HepG2 (cell line): Measurements from ENCODE around the gene FAM32A. TPM values are rescaled to one million over a fixed set of nuclear protein-coding genes. Genes with fewer than 3 reads are reported as not detected.

Experiments
- AGO2 ChIP-seq: fragments of 200-400 bp; formaldehyde crosslinking; optimal IDR thresholded peaks from 2 replicates; pipeline ENCODE3; 2017; ENCODE audit warnings: mild to moderate bottlenecking, low read depth, low read length, moderate library complexity
- GPN1 ChIP-seq: sonication (generic); formaldehyde crosslinking; IDR thresholded peaks from 2 replicates; pipeline ENCODE4 v1.5.1; 2020; ENCODE audit warnings: missing genetic modification reagents, borderline replicate concordance
- GTF3A ChIP-seq: sonication (generic); formaldehyde crosslinking; conservative IDR thresholded peaks from 2 replicates; pipeline ENCODE4 v1.4.0; 2020; ENCODE audit warnings: mild to moderate bottlenecking, missing genetic modification reagents
- HOXD1 ChIP-seq: sonication (generic); formaldehyde crosslinking; IDR thresholded peaks from 2 replicates; pipeline ENCODE4 v1.5.0; 2020; ENCODE audit warnings: missing genetic modification reagents
- JUND ChIP-seq: sonication (generic); formaldehyde crosslinking; IDR thresholded peaks from 2 replicates; pipeline ENCODE4 v1.8.0; 2022; ENCODE audit warnings: mild to moderate bottlenecking, missing genetic modification reagents
- KMT2A ChIP-seq: sonication (generic); formaldehyde crosslinking; IDR thresholded peaks from 2 replicates; pipeline ENCODE4 v1.4.0; 2020; ENCODE audit warnings: missing genetic modification reagents
- MTA1 ChIP-seq: sonication (generic); formaldehyde crosslinking; IDR thresholded peaks from 2 replicates; pipeline ENCODE4 v1.4.0; 2020; ENCODE audit warnings: missing genetic modification reagents, mild to moderate bottlenecking, borderline replicate concordance
- MTERF4 ChIP-seq: sonication (generic); formaldehyde crosslinking; IDR thresholded peaks from 2 replicates; pipeline ENCODE4 v1.8.0; 2023; ENCODE audit warnings: mild to moderate bottlenecking, missing genetic modification reagents
- NR2F1 ChIP-seq, 2 experiments: fragments of 450-650 bp in 1 of 2; formaldehyde crosslinking in 1 of 2; IDR thresholded peaks; 2 replicates each; pipeline versions ENCODE4 v1.5.0 to v1.6.1; 2016 to 2020; ENCODE audit warnings: mild to moderate bottlenecking in 1 of 2, missing compliant biosample characterization in 1 of 2, missing genetic modification reagents in 1 of 2, moderate library complexity in 1 of 2
- PHF5A ChIP-seq: IDR thresholded peaks from one replicate; pipeline ENCODE4 v1.6.1; 2018; ENCODE audit warnings: low read depth, missing genetic modification reagents; ENCODE audit not compliant: unreplicated experiment
- PTBP1 ChIP-seq: fragments of 200-400 bp; formaldehyde crosslinking; IDR thresholded peaks from 2 replicates; pipeline ENCODE4 v1.6.1; 2018; ENCODE audit warnings: low read length, low read depth; ENCODE audit not compliant: poor library complexity, severe bottlenecking
- RXRA ChIP-seq: sonication (generic); formaldehyde crosslinking; IDR thresholded peaks from 2 replicates; pipeline ENCODE4 v1.5.1; 2020; ENCODE audit warnings: missing genetic modification reagents
- SP140L ChIP-seq: sonication (generic); formaldehyde crosslinking; IDR thresholded peaks from 2 replicates; pipeline ENCODE4 v1.4.0; 2020; ENCODE audit warnings: missing genetic modification reagents, borderline replicate concordance
- TFDP1 ChIP-seq: IDR thresholded peaks from 2 replicates; pipeline ENCODE4 v1.6.1; 2016; ENCODE audit warnings: missing compliant biosample characterization, missing genetic modification reagents, borderline replicate concordance
- YEATS2 ChIP-seq: sonication (generic); formaldehyde crosslinking; IDR thresholded peaks from 2 replicates; pipeline ENCODE4 v1.4.0; 2020; ENCODE audit warnings: missing genetic modification reagents, borderline replicate concordance
- ZBTB44 ChIP-seq: sonication (generic); formaldehyde crosslinking; IDR thresholded peaks from 2 replicates; pipeline ENCODE4 v1.4.0; 2020; ENCODE audit warnings: missing genetic modification reagents
- ZFP1 ChIP-seq: IDR thresholded peaks from 2 replicates; pipeline ENCODE4 v1.6.1; 2016
- ZNF354B ChIP-seq: sonication (generic); formaldehyde crosslinking; IDR thresholded peaks from 2 replicates; pipeline ENCODE4 v1.8.0; 2022; ENCODE audit warnings: mild to moderate bottlenecking, missing genetic modification reagents
- ZNF451 ChIP-seq: sonication (generic); formaldehyde crosslinking; IDR thresholded peaks from 2 replicates; pipeline ENCODE4 v1.5.0; 2020; ENCODE audit warnings: mild to moderate bottlenecking, missing genetic modification reagents
- ZNF468 ChIP-seq: sonication (generic); formaldehyde crosslinking; IDR thresholded peaks from 2 replicates; pipeline ENCODE4 v1.8.0; 2022; ENCODE audit warnings: mild to moderate bottlenecking, moderate library complexity, missing genetic modification reagents
- ZNF691 ChIP-seq: sonication (generic); formaldehyde crosslinking; IDR thresholded peaks from 2 replicates; pipeline ENCODE4 v1.4.0; 2020; ENCODE audit warnings: missing genetic modification reagents, low read depth, mild to moderate bottlenecking, borderline replicate concordance
- ZNF75D ChIP-seq: sonication (generic); formaldehyde crosslinking; IDR thresholded peaks from 2 replicates; pipeline ENCODE4 v1.8.1; 2023; ENCODE audit warnings: missing genetic modification reagents, mild to moderate bottlenecking, borderline replicate concordance
- ZNF761 ChIP-seq: sonication (generic); formaldehyde crosslinking; conservative IDR thresholded peaks from 2 replicates; pipeline ENCODE4 v1.4.0; 2020; ENCODE audit warnings: mild to moderate bottlenecking, missing genetic modification reagents
- ZSCAN25 ChIP-seq: sonication (generic); formaldehyde crosslinking; IDR thresholded peaks from 2 replicates; pipeline ENCODE4 v1.8.0; 2022; ENCODE audit warnings: mild to moderate bottlenecking, missing genetic modification reagents
- polyA plus RNA-seq, 8 experiments: library from polyadenylated mRNA; depleted of rRNA in 3 of 8; stranded (reverse) in 7 of 8; unstranded in 1 of 8; fragments of >200 nt; fragmentation: Illumina TruSeq in 4 of 8; extraction: Trizol in 4 of 8; gene quantifications; 2 replicates each; pipeline versions ENCODE4 v1.2.1 to v1.2.3, GENCODE V29; 2011 to 2016; ENCODE audit warnings: low read depth in 4 of 8, missing spikeins in 1 of 8, mixed read lengths in 1 of 8; ENCODE audit not compliant: insufficient read depth in 1 of 8
- total RNA-seq, 5 experiments: library from RNA; depleted of rRNA; stranded (reverse); fragments of >200 nt; fragmentation: Illumina TruSeq; extraction: Trizol; gene quantifications; 2 replicates each; pipeline ENCODE4 v1.2.3, GENCODE V29; 2016; ENCODE audit warnings: low read depth in 1 of 5
- TF ChIP-seq, protein P1 (sequence below): sonication (generic); formaldehyde crosslinking; IDR thresholded peaks from 2 replicates; pipeline ENCODE4 v1.8.1; 2022; ENCODE audit warnings: mild to moderate bottlenecking, missing genetic modification reagents

The FAM32A gene
- total and polyA plus RNA-seq, 2 of the 13 experiments (the other 11 are each of a cell fraction or from before 2014, with no cell fraction given), result 85.8 to 86.2 TPM

DNA sequence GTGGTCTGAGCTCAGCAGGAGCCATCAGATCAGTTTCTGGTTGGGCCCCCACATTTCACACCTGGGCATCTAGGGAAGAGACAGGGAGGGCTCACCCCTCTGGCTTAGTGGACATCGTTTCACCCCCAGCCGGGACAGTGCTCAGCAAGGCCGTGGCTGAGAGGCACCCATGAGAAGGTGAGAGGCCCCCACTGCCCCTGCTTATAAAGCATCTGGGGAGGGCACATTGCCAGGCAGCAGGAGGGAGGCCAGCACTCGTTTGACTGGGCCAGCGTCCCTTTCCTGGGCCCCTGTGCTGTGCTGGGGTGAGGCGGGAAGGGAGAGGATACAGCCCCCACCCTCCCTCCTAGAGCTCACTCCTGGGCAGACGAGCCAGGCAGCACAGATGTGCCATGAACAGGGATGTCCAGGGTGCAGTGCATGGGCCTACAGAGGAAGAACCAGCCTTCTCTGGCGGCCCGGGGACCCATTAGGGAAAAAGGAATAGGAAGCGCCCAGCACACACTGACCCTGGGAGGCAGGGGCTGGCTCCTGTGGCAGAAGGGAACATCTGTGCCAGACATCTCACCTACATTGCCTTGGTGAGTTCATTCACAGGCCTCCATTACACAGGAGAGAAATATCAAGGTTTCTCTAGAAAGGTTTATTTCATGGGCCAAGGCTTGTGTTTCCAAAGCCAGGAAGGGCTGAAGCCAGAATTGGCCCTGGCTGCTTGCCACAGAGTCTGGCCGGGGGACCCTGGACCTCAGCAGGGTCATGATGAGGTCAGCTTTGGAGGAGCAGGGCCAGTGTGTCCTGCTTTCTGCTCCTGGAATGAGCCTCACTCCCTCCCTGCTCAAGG is 20.2 kb downstream of the FAM32A start (continued):
- TF ChIP-seq, protein P1, sequence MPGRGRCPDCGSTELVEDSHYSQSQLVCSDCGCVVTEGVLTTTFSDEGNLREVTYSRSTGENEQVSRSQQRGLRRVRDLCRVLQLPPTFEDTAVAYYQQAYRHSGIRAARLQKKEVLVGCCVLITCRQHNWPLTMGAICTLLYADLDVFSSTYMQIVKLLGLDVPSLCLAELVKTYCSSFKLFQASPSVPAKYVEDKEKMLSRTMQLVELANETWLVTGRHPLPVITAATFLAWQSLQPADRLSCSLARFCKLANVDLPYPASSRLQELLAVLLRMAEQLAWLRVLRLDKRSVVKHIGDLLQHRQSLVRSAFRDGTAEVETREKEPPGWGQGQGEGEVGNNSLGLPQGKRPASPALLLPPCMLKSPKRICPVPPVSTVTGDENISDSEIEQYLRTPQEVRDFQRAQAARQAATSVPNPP (CRISPR knock-in tag), result no peak
- TF ChIP-seq ZSCAN25 (CRISPR knock-in tag) (0 out of 2 replicates have a peak, but pooled peaks have one; percentile 32), SP140L (CRISPR knock-in tag) (no peak), ZNF761 (CRISPR knock-in tag) (no peak), MTA1 (peak; percentile 17; the same call in 1 of the 2 replicates), GTF3A (CRISPR knock-in tag) (no peak), GPN1 (CRISPR knock-in tag) (no peak), MTERF4 (no peak), ZNF691 (CRISPR knock-in tag) (no peak), KMT2A (CRISPR knock-in tag) (no peak), ZNF354B (no peak), ZNF468 (no peak), ZFP1 (CRISPR knock-in tag) (no peak), JUND (CRISPR knock-in tag) (no peak), ZNF75D (no peak), RXRA (CRISPR knock-in tag) (peak; percentile 84), ZNF451 (CRISPR knock-in tag) (no peak), YEATS2 (CRISPR knock-in tag) (no peak), HOXD1 (no peak), PHF5A (CRISPR knock-in tag) (no peak), PTBP1 (no peak), NR2F1 (CRISPR knock-in tag; IDR thresholded peaks at IDR 0.05) (no peak), TFDP1 (CRISPR knock-in tag) (no peak), AGO2 (peak; percentile 21), ZBTB44 (CRISPR knock-in tag) (no peak)
